Measurements from ENCODE around the gene FAM151A.

DNA sequence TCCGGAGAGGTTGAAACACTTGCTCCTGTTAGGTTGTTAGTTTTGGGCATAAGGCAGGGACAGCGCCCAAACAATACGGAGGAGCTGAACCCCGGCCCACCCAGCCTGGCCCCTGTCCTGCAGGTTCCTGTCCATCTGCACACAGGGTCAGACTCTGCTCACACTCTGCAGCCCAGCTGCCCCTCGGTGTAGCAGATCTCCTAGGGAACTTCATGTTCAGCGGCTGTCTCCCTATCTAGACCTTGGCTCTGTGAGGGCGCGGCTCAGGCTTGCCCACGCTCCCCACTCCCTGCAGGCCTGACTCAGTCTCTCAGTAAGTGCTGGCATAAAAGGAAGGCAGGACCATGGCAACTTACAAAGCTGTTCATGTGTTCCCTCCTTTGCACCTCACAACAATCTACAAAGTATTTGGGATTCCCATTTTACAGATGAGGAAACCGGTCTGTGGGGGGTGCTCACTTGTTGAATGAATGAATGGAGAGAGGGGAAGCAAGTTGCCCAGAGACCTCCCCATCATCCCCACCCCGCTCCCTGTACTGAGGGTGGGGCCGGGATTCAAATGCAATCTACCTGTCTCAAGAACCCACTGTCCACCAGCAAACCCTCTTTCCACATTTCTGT, 49.1 kb downstream of the FAM151A start:
- TF ChIP-seq EP300 (IDR thresholded peaks at IDR 0.05; ENCODE audit: borderline replicate concordance) (no peak), RAD21 (IDR thresholded peaks at IDR 0.05; ENCODE audit: low read depth) (no peak), ZBTB7A (IDR thresholded peaks at IDR 0.05; ENCODE audit: low read depth) (no peak), EGR1 (IDR thresholded peaks at IDR 0.05) (no peak), YY1 (IDR thresholded peaks at IDR 0.05; ENCODE audit: low read depth) (no peak), TAF1 (IDR thresholded peaks at IDR 0.05; ENCODE audit: low read depth) (no peak), CREB1 (IDR thresholded peaks at IDR 0.05; ENCODE audit: low read depth) (no peak)
- TF ChIP-seq, protein P1, sequence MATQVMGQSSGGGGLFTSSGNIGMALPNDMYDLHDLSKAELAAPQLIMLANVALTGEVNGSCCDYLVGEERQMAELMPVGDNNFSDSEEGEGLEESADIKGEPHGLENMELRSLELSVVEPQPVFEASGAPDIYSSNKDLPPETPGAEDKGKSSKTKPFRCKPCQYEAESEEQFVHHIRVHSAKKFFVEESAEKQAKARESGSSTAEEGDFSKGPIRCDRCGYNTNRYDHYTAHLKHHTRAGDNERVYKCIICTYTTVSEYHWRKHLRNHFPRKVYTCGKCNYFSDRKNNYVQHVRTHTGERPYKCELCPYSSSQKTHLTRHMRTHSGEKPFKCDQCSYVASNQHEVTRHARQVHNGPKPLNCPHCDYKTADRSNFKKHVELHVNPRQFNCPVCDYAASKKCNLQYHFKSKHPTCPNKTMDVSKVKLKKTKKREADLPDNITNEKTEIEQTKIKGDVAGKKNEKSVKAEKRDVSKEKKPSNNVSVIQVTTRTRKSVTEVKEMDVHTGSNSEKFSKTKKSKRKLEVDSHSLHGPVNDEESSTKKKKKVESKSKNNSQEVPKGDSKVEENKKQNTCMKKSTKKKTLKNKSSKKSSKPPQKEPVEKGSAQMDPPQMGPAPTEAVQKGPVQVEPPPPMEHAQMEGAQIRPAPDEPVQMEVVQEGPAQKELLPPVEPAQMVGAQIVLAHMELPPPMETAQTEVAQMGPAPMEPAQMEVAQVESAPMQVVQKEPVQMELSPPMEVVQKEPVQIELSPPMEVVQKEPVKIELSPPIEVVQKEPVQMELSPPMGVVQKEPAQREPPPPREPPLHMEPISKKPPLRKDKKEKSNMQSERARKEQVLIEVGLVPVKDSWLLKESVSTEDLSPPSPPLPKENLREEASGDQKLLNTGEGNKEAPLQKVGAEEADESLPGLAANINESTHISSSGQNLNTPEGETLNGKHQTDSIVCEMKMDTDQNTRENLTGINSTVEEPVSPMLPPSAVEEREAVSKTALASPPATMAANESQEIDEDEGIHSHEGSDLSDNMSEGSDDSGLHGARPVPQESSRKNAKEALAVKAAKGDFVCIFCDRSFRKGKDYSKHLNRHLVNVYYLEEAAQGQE (IDR thresholded peaks at IDR 0.05; ENCODE audit: low read depth), result no peak
- TF ChIP-seq, protein P2, sequence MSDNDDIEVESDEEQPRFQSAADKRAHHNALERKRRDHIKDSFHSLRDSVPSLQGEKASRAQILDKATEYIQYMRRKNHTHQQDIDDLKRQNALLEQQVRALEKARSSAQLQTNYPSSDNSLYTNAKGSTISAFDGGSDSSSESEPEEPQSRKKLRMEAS (IDR thresholded peaks at IDR 0.05), result no peak
